Measurements from ENCODE around the gene G6PC1.
"Not testable (repeated sequence)": the region's sequence is repeated elsewhere in the genome, so short reads cannot be mapped to it uniquely, and the experiment has no call there.

G6PC1 gene

GRCh38 chr17:42866631-42867575, 33.7 kb upstream of the G6PC1 start:
- H3K27ac Mint-ChIP-seq: peak overlapping the region; percentile 7
- TF ChIP-seq CTCF (IDR thresholded peaks at IDR 0.05): no peak
- H3K4me3 Mint-ChIP-seq: no peak overlapping the region
- no peak for DNase-seq
- peaks cover 24% of the 10 kb centered on the region for H3K27me3 Mint-ChIP-seq (ENCODE audit: low read depth, poor library complexity)
- peaks cover 27% of the 10 kb centered on the region for H3K9me3 Mint-ChIP-seq
- peaks cover 30% of the 10 kb centered on the region for H3K4me1 Mint-ChIP-seq
- H3K36me3 Mint-ChIP-seq (ENCODE audit: low read depth): peaks cover 15% of the 10 kb centered on the region

GRCh38 chr17:42867694-42868261, 32.8 kb upstream of the G6PC1 start:
- Mint-ChIP-seq H3K36me3 (ENCODE audit: low read depth) (peaks cover 15% of the 10 kb centered on the region), H3K4me1 (peaks cover 30% of the 10 kb centered on the region), H3K9me3 (peaks cover 30% of the 10 kb centered on the region), H3K27me3 (ENCODE audit: low read depth, poor library complexity) (peaks cover 22% of the 10 kb centered on the region)
- H3K27ac Mint-ChIP-seq, DNase-seq, H3K4me3 Mint-ChIP-seq: not testable (repeated sequence)

GRCh38 chr17:42868338-42868737, 32.3 kb upstream of the G6PC1 start:
- peaks cover 30% of the 10 kb centered on the region for H3K4me1 Mint-ChIP-seq
- no peak overlapping the region for H3K4me3 Mint-ChIP-seq
- H3K27ac Mint-ChIP-seq: no peak overlapping the region
- peaks cover 15% of the 10 kb centered on the region for H3K36me3 Mint-ChIP-seq (ENCODE audit: low read depth)
- DNase-seq: no peak
- H3K9me3 Mint-ChIP-seq: peaks cover 31% of the 10 kb centered on the region
- peaks cover 23% of the 10 kb centered on the region for H3K27me3 Mint-ChIP-seq (ENCODE audit: low read depth, poor library complexity)
- no peak for TF ChIP-seq CTCF (IDR thresholded peaks at IDR 0.05)

- H3K27ac Mint-ChIP-seq: no peak overlapping the region
- H3K9me3 Mint-ChIP-seq: peaks cover 31% of the 10 kb centered on the region
- no peak for TF ChIP-seq CTCF (IDR thresholded peaks at IDR 0.05)
- H3K4me1 Mint-ChIP-seq: peaks cover 7% of the 10 kb centered on the region
- H3K4me3 Mint-ChIP-seq: no peak overlapping the region
- peaks cover 15% of the 10 kb centered on the region for H3K36me3 Mint-ChIP-seq (ENCODE audit: low read depth)
- H3K27me3 Mint-ChIP-seq (ENCODE audit: low read depth, poor library complexity): peaks cover 31% of the 10 kb centered on the region
- no peak for DNase-seq
Observed at GRCh38 chr17:42871647-42872046, 29.0 kb upstream of the G6PC1 start.

GRCh38 chr17:42872251-42872965, 28.2 kb upstream of the G6PC1 start:
- Mint-ChIP-seq H3K4me3 (no peak overlapping the region), H3K27me3 (ENCODE audit: low read depth, poor library complexity) (peaks cover 35% of the 10 kb centered on the region)
- no peak for DNase-seq

More at GRCh38 chr17:42872251-42872965, 28.2 kb upstream of the G6PC1 start:
- H3K9me3 Mint-ChIP-seq: peaks cover 31% of the 10 kb centered on the region
- H3K36me3 Mint-ChIP-seq (ENCODE audit: low read depth): peaks cover 15% of the 10 kb centered on the region
- no peaks in the 10 kb centered on the region for H3K4me1 Mint-ChIP-seq
- no peak for TF ChIP-seq CTCF (IDR thresholded peaks at IDR 0.05)
- H3K27ac Mint-ChIP-seq: no peak overlapping the region
